A549 (cell line): ENCODE data around the gene TFRC. TPM values are rescaled to one million over a fixed set of nuclear protein-coding genes. Genes with fewer than 3 reads are reported as not detected.

Source experiments
- ATAC-seq, 2 experiments: fragments of 200-7000 bp in 1 of 2; fragments of >200 bp in 1 of 2; cut with Nextera tagmentation in 1 of 2; cut with Tn5 transposase in 1 of 2; 3 replicates each; pipeline versions ENCODE4 v1.8.0 to v1.9.1; 2018 to 2020; ENCODE audit warnings: mild to moderate bottlenecking in 1 of 2, moderate library complexity in 1 of 2
- CTCF ChIA-PET: fragments of 300-600 bp; sonication (Branson Sonifier 250); formaldehyde crosslinking; extraction: SDS; loops from one replicate; lab custom pipeline; 2021; ENCODE audit warnings: antibody characterized with exemption, inconsistent platforms; lab: Yijun Ruan, JAX
- POLR2A ChIA-PET: fragments of 350-600 bp; formaldehyde crosslinking; extraction: SDS; loops from one replicate; lab custom pipeline; 2021; ENCODE audit warnings: antibody characterized with exemption, inconsistent platforms; lab: Yijun Ruan, JAX
- DNase-seq, 2 experiments: peaks; one replicate each; pipeline versions ENCODE4 v3.0.0 to v3.0.0-alpha.2; 2011 to 2016; ENCODE audit warnings: low read depth in 1 of 2, low spot score in 1 of 2
- FAIRE-seq: peaks from 2 replicates; lab custom pipeline; 2011; peaks lifted over from hg19 to GRCh38; lab: Jason Lieb, UNC
- H3K27ac ChIP-seq, 2 experiments: fragments of >200 bp; sonication (Bioruptor Twin); formaldehyde crosslinking; 3 replicates each; pipeline ENCODE4 v1.5.1; 2016 to 2017
- H3K4me1 ChIP-seq: fragments of >200 bp; sonication (Bioruptor Twin); formaldehyde crosslinking; 3 replicates; pipeline ENCODE4 v1.6.1; 2016
- H3K4me2 ChIP-seq: fragments of >200 bp; sonication (Bioruptor Twin); formaldehyde crosslinking; 3 replicates; pipeline ENCODE4 v1.6.1; 2016
- H3K4me3 ChIP-seq: fragments of >200 bp; sonication (Bioruptor Twin); formaldehyde crosslinking; 3 replicates; pipeline ENCODE4 v1.5.1; 2016
- H3K9me3 ChIP-seq: fragments of >200 bp; sonication (Bioruptor Twin); formaldehyde crosslinking; 3 replicates; pipeline ENCODE4 v1.6.1; 2016
- BHLHE40 ChIP-seq: IDR thresholded peaks from 2 replicates; pipeline ENCODE4 v1.6.1; 2012; ENCODE audit warnings: low read depth, low read length, inconsistent platforms
- ESRRA ChIP-seq: fragments of 150-350 bp; IDR thresholded peaks from 2 replicates; pipeline ENCODE4 v1.6.1; 2014; ENCODE audit warnings: mild to moderate bottlenecking, low read length, borderline replicate concordance
- HDAC2 ChIP-seq: fragments of 200-600 bp; sonication (generic); IDR thresholded peaks from 2 replicates; pipeline ENCODE4 v1.6.1; 2016
- HES2 ChIP-seq: fragments of >200 bp; sonication (Bioruptor Twin); formaldehyde crosslinking; IDR thresholded peaks from 2 replicates; pipeline ENCODE4 v1.6.1; 2016
- HEYL ChIP-seq: fragments of 250-450 bp; sonication (Bioruptor Pico); IDR thresholded peaks from 2 replicates; pipeline ENCODE4 v1.8.0; 2021; ENCODE audit warnings: mild to moderate bottlenecking, moderate library complexity
- HOXA7 ChIP-seq: fragments of 250-450 bp; sonication (Bioruptor Pico); IDR thresholded peaks from 2 replicates; pipeline ENCODE4 v1.5.0; 2020; ENCODE audit warnings: mild to moderate bottlenecking, moderate library complexity
- HOXB13 ChIP-seq: fragments of 250-450 bp; sonication (Bioruptor Pico); IDR thresholded peaks from 2 replicates; pipeline ENCODE4 v1.5.0; 2020; ENCODE audit warnings: low read depth, mild to moderate bottlenecking, moderate library complexity
- HOXB5 ChIP-seq: fragments of 250-450 bp; sonication (Bioruptor Pico); IDR thresholded peaks from 2 replicates; pipeline ENCODE4 v1.5.0; 2020; ENCODE audit warnings: mild to moderate bottlenecking, moderate library complexity
- JUN ChIP-seq, 2 experiments: fragments of >200 bp; sonication (Bioruptor Twin); formaldehyde crosslinking; IDR thresholded peaks; 2 replicates in 1 of 2; 3 replicates in 1 of 2; pipeline ENCODE4 v1.6.1; 2016 to 2017
- KDM5A ChIP-seq: fragments of 200-600 bp; sonication (generic); IDR thresholded peaks from 2 replicates; pipeline ENCODE4 v1.6.1; 2016; ENCODE audit warnings: antibody characterized with exemption, mild to moderate bottlenecking
- NR3C1 ChIP-seq: fragments of >200 bp; sonication (Bioruptor Twin); formaldehyde crosslinking; IDR thresholded peaks from 3 replicates; pipeline ENCODE4 v1.6.1; 2017
- PHF8 ChIP-seq: fragments of 200-600 bp; sonication (generic); IDR thresholded peaks from 2 replicates; pipeline ENCODE4 v1.6.1; 2016; ENCODE audit warnings: low read depth, mild to moderate bottlenecking, antibody characterized with exemption, moderate library complexity, borderline replicate concordance
- RAD21 ChIP-seq, 2 experiments: fragments of >200 bp in 1 of 2; sonication (Bioruptor Twin) in 1 of 2; formaldehyde crosslinking in 1 of 2; IDR thresholded peaks in 1 of 2; conservative IDR thresholded peaks in 1 of 2; 2 replicates in 1 of 2; 3 replicates in 1 of 2; pipeline ENCODE4 v1.6.1; 2012 to 2018; ENCODE audit warnings: inconsistent platforms in 1 of 2
- RFX5 ChIP-seq: fragments of 450-650 bp; IDR thresholded peaks from 2 replicates; pipeline ENCODE4 v1.7.1; 2014; ENCODE audit warnings: antibody characterized with exemption, mild to moderate bottlenecking, moderate library complexity
- SMC3 ChIP-seq: fragments of >200 bp; sonication (Bioruptor Twin); formaldehyde crosslinking; IDR thresholded peaks from 3 replicates; pipeline ENCODE4 v1.6.1; 2018; ENCODE audit warnings: inconsistent platforms
- SREBF2 ChIP-seq: fragments of 450-650 bp; IDR thresholded peaks from 2 replicates; pipeline ENCODE4 v1.6.1; 2014; ENCODE audit warnings: mild to moderate bottlenecking, moderate library complexity
- USF2 ChIP-seq: fragments of 450-650 bp; IDR thresholded peaks from 2 replicates; pipeline ENCODE4 v1.6.1; 2014; ENCODE audit warnings: antibody characterized with exemption
- ZC3H11A ChIP-seq: fragments of 450-650 bp; IDR thresholded peaks from 2 replicates; pipeline ENCODE4 v1.6.1; 2014; ENCODE audit warnings: antibody characterized with exemption, mild to moderate bottlenecking
- ZFP36 ChIP-seq: fragments of 450-650 bp; IDR thresholded peaks from 2 replicates; pipeline ENCODE4 v1.6.1; 2014; ENCODE audit warnings: borderline replicate concordance; ENCODE audit not compliant: partially characterized antibody
- ZSCAN20 ChIP-seq: fragments of 250-450 bp; sonication (Bioruptor Pico); IDR thresholded peaks from 2 replicates; pipeline ENCODE4 v1.8.0; 2022; ENCODE audit warnings: mild to moderate bottlenecking, moderate library complexity
- WGBS: methylation state at CpG from one replicate; pipeline ENCODE4 v1.1.6; 2017; ENCODE audit errors: missing lambda C conversion rate; 5-methylcytosine and 5-hydroxymethylcytosine counted together
- polyA plus RNA-seq, 4 experiments: library from polyadenylated mRNA; depleted of rRNA in 3 of 4; stranded (reverse); fragments of >200 nt; fragmentation: RNase III in 1 of 4; extraction: RNeasy Plus Mini Kit Qiagen cat#74134 plus additional on column Dnase treatment in 1 of 4; gene quantifications; 2 replicates in 3 of 4; 3 replicates in 1 of 4; pipeline ENCODE4 v1.2.3, GENCODE V29; 2011 to 2017
- TF ChIP-seq, protein P1 (sequence below): IDR thresholded peaks from 2 replicates; pipeline ENCODE4 v1.6.1; 2012; ENCODE audit warnings: low read depth, borderline replicate concordance
- TF ChIP-seq, protein P2 (sequence below): IDR thresholded peaks from 2 replicates; pipeline ENCODE4 v1.6.1; 2012
- TF ChIP-seq, protein P3 (sequence below): fragments of >200 bp; sonication (Bioruptor Twin); formaldehyde crosslinking; IDR thresholded peaks from 3 replicates; pipeline ENCODE4 v1.5.1; 2016

TFRC gene
- polyA plus RNA-seq, 2 of the 4 experiments (the other 2 are of a cell fraction), result 132 to 147 TPM

GRCh38 chr3:196117809-196118208, 35.9 kb upstream of the TFRC start:
- Histone ChIP-seq H3K4me3 (no peak overlapping the region), H3K4me1 (no peaks in the 10 kb centered on the region), H3K27ac (no peak overlapping the region), H3K9me3 (no peaks in the 10 kb centered on the region), H3K4me2 (no peak overlapping the region)
- WGBS, result 68% methylated on average over 6 of the region's 6 CpGs
- ChIA-PET POLR2A (no interaction called here), CTCF (interaction anchor here (0.9 kb wide), 1 partner anchor 8 kb away, joined by 3 read pairs; no protein-coding TSS in a partner anchor)
- no peak for TF ChIP-seq KDM5A
- TF ChIP-seq, protein P1, sequence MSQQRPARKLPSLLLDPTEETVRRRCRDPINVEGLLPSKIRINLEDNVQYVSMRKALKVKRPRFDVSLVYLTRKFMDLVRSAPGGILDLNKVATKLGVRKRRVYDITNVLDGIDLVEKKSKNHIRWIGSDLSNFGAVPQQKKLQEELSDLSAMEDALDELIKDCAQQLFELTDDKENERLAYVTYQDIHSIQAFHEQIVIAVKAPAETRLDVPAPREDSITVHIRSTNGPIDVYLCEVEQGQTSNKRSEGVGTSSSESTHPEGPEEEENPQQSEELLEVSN, result no peak
- no peak for TF ChIP-seq USF2
- TF ChIP-seq RFX5, result no peak
- TF ChIP-seq RAD21 (conservative IDR thresholded peaks at IDR 0.05 in 1 of 2, IDR thresholded peaks at IDR 0.05 in 1 of 2), result no peak
- TF ChIP-seq ZSCAN20 (CRISPR knock-in tag), result no peak
- no peak for DNase-seq
- ATAC-seq, result no peak
- FAIRE-seq, result no peak

- Histone ChIP-seq H3K27ac (no peak overlapping the region), H3K4me3 (no peak overlapping the region), H3K4me2 (no peak overlapping the region), H3K9me3 (no peaks in the 10 kb centered on the region), H3K4me1 (no peaks in the 10 kb centered on the region; the same call in 2 of the 3 replicates)
- no peak for FAIRE-seq
- ATAC-seq, result no peak
- ChIA-PET POLR2A (no interaction called here), CTCF (no interaction called here)
- WGBS, result 83% methylated on average over 3 of the region's 3 CpGs
- TF ChIP-seq HOXB5 (CRISPR knock-in tag) (no peak), NR3C1 (no peak), HOXA7 (CRISPR knock-in tag) (no peak), HOXB13 (no peak), ZFP36 (no peak), ESRRA (no peak), RAD21 (conservative IDR thresholded peaks at IDR 0.05 in 1 of 2, IDR thresholded peaks at IDR 0.05 in 1 of 2) (no peak)
- no peak for DNase-seq
These were observed 33.8 kb upstream of the TFRC start for GRCh38 chr3:196115678-196116083.

GRCh38 chr3:196111939-196112386, 30.1 kb upstream of the TFRC start:
- Histone ChIP-seq H3K9me3 (no peaks in the 10 kb centered on the region), H3K4me1 (peaks cover 5% of the 10 kb centered on the region; the same call in 1 of the 3 replicates), H3K27ac (no peak overlapping the region), H3K4me3 (no peak overlapping the region), H3K4me2 (no peak overlapping the region)
- WGBS, result 78% methylated on average over 7 of the region's 7 CpGs
- ChIA-PET POLR2A (no interaction called here), CTCF (interaction anchor here (1.1 kb wide), 1 partner anchor 75 kb away, joined by 4 read pairs; no protein-coding TSS in a partner anchor)
- ATAC-seq, result no peak
- FAIRE-seq, result no peak
- no peak for TF ChIP-seq ZC3H11A
- TF ChIP-seq HEYL (CRISPR knock-in tag), result no peak
- TF ChIP-seq, protein P2, sequence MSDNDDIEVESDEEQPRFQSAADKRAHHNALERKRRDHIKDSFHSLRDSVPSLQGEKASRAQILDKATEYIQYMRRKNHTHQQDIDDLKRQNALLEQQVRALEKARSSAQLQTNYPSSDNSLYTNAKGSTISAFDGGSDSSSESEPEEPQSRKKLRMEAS, result no peak
- TF ChIP-seq SMC3, result no peak
- no peak for TF ChIP-seq HES2
- no peak for TF ChIP-seq PHF8
- TF ChIP-seq RAD21 (conservative IDR thresholded peaks at IDR 0.05 in 1 of 2, IDR thresholded peaks at IDR 0.05 in 1 of 2), result no peak
- TF ChIP-seq HDAC2, result no peak
- TF ChIP-seq SREBF2, result no peak
- TF ChIP-seq JUN (IDR thresholded peaks at IDR 0.05), result no peak
- TF ChIP-seq, protein P3, sequence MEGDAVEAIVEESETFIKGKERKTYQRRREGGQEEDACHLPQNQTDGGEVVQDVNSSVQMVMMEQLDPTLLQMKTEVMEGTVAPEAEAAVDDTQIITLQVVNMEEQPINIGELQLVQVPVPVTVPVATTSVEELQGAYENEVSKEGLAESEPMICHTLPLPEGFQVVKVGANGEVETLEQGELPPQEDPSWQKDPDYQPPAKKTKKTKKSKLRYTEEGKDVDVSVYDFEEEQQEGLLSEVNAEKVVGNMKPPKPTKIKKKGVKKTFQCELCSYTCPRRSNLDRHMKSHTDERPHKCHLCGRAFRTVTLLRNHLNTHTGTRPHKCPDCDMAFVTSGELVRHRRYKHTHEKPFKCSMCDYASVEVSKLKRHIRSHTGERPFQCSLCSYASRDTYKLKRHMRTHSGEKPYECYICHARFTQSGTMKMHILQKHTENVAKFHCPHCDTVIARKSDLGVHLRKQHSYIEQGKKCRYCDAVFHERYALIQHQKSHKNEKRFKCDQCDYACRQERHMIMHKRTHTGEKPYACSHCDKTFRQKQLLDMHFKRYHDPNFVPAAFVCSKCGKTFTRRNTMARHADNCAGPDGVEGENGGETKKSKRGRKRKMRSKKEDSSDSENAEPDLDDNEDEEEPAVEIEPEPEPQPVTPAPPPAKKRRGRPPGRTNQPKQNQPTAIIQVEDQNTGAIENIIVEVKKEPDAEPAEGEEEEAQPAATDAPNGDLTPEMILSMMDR, result no peak
- no peak for TF ChIP-seq BHLHE40
- DNase-seq, result no peak
